PFSK-1 (cell line): Measurements from ENCODE around the gene SIMC1.

Experiments used
- FOXP2 ChIP-seq: optimal IDR thresholded peaks from 2 replicates; pipeline ENCODE3; 2011; ENCODE audit warnings: borderline replicate concordance, control low read depth, inconsistent platforms; ENCODE audit not compliant: insufficient read depth; ENCODE audit errors: extremely low read length, extremely low read depth
- POLR2AphosphoS5 ChIP-seq: IDR thresholded peaks from 2 replicates; pipeline ENCODE4 v1.6.1; 2012; ENCODE audit warnings: low read depth, mild to moderate bottlenecking, control low read depth, low read length, moderate library complexity
- REST ChIP-seq, 2 experiments: IDR thresholded peaks; 2 replicates each; pipeline versions ENCODE4 v1.6.1 to v1.8.0; 2011 to 2012; ENCODE audit warnings: low read depth in 2 of 2, low read length in 2 of 2, control low read depth in 1 of 2, inconsistent platforms in 1 of 2, mild to moderate bottlenecking in 1 of 2, moderate library complexity in 1 of 2; ENCODE audit not compliant: insufficient read depth in 1 of 2
- SIN3A ChIP-seq: IDR thresholded peaks from 2 replicates; pipeline ENCODE4 v1.6.1; 2012; ENCODE audit warnings: mild to moderate bottlenecking, low read length, moderate library complexity, borderline replicate concordance; ENCODE audit not compliant: insufficient read depth
- TAF1 ChIP-seq: IDR thresholded peaks from 2 replicates; pipeline ENCODE4 v1.6.1; 2012; ENCODE audit warnings: low read length, control low read depth, borderline replicate concordance; ENCODE audit not compliant: insufficient read depth

SIMC1 gene

GRCh38 chr5:176362233-176362490 lies 123.9 kb downstream of the SIMC1 start:
- TF ChIP-seq SIN3A: no peak
- TF ChIP-seq TAF1: no peak
- TF ChIP-seq POLR2AphosphoS5: no peak
- no peak for TF ChIP-seq REST (IDR thresholded peaks at IDR 0.05; ENCODE audit: insufficient read depth in 1 of 2, low read depth in 2 of 2, low read length in 2 of 2)
- TF ChIP-seq FOXP2: no peak

GRCh38 chr5:176364765-176365350 lies 126.6 kb downstream of the SIMC1 start:
- TF ChIP-seq POLR2AphosphoS5: no peak

DNA sequence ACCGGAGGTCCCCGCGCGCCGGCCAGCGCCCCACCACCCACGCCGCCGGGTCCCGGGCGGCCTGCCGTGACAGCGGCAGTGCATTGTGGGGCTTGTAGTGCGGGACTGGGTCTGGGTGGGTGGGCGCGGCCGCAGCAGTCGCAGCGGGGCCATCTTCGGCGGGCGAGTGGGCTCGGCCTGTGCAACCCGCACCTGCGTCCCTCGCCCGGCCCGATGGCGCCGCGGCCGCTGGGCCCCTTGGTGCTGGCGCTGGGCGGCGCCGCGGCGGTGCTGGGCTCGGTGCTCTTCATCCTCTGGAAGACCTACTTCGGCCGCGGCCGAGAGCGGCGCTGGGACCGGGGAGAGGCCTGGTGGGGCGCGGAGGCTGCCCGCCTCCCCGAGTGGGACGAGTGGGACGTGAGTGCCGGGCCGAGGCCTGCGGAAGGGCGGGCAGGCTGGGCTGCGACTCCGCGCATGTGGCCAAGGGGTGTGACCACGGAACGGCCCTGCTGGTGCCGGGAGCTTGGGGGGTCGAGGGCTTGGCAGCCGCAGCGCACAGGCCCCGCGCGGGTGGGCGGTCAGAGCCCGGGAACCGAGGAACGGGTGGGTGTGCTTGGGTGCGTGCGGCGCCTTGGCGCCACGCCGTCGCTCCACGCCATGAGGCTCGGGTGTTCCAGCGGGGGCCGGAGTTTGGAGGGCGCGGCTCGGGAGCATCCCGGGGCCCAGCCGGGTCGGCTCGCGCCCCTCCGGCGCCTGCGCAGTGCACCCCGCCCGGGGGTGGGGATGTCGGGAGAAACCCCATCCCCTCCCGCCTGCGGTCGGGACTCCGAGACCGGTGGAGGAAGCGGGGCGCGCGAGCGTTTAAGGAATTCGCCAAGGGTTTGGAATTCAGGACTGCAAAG lies 127.4 kb downstream of the SIMC1 start, which contains the start of gene ARL10:
TSS of gene ARL10 (plus strand) at position 137 of the 881 bp plus-strand sequence. CDS start at position 214, 77 bp downstream.
- TF ChIP-seq FOXP2 (no peak), POLR2AphosphoS5 (no peak), TAF1 (no peak), SIN3A (no peak), REST (IDR thresholded peaks at IDR 0.05; ENCODE audit: insufficient read depth in 1 of 2, low read depth in 2 of 2, low read length in 2 of 2) (no peak)

GRCh38 chr5:176366232-176366894 lies 128.1 kb downstream of the SIMC1 start:
- TF ChIP-seq FOXP2 (no peak), SIN3A (no peak), POLR2AphosphoS5 (no peak), REST (IDR thresholded peaks at IDR 0.05; ENCODE audit: insufficient read depth in 1 of 2, low read depth in 2 of 2, low read length in 2 of 2) (no peak), TAF1 (no peak)

DNA sequence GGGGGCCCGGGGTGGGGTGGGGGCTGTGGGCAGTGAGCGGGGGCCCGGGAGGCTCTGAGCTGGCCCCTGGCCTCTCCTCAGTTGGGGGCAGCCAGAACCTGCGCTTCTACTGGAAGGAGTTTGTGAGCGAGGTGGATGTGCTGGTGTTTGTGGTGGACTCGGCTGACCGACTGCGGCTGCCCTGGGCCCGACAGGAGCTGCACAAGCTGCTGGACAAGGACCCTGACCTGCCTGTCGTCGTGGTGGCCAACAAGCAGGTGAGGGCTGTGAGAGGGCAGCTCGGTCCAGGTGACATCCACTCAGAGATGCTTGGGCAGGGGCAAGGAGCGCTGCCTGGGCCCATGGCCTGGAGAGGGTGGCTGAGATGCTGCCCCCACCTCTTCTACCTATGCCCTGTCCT lies 130.5 kb downstream of the SIMC1 start:
- TF ChIP-seq REST (IDR thresholded peaks at IDR 0.05; ENCODE audit: insufficient read depth in 1 of 2, low read depth in 2 of 2, low read length in 2 of 2): no peak
- TF ChIP-seq TAF1: no peak
- no peak for TF ChIP-seq POLR2AphosphoS5
- TF ChIP-seq FOXP2: no peak
- no peak for TF ChIP-seq SIN3A
